GM12891 (cell line): Measurements from ENCODE around the gene DHX36.

Experiments used
- DNase-seq: peaks from one replicate; pipeline ENCODE4 v3.0.0; 2011; ENCODE audit warnings: low spot score; ENCODE audit not compliant: insufficient read length
- FAIRE-seq: peaks from 2 replicates; lab custom pipeline; 2011; peaks lifted over from hg19 to GRCh38; lab: Jason Lieb, UNC
- PAX5 ChIP-seq: IDR thresholded peaks from 2 replicates; pipeline ENCODE4 v1.6.1; 2011; ENCODE audit warnings: low read length, moderate library complexity, mild to moderate bottlenecking; ENCODE audit not compliant: insufficient read depth, severe bottlenecking
- POLR2A ChIP-seq: IDR thresholded peaks from 2 replicates; pipeline ENCODE4 v1.6.1; 2011; ENCODE audit warnings: low read depth, low read length, control low read depth
- POLR2AphosphoS5 ChIP-seq: IDR thresholded peaks from 2 replicates; pipeline ENCODE4 v1.6.1; 2011; ENCODE audit warnings: low read depth, low read length, control low read depth
- POU2F2 ChIP-seq: IDR thresholded peaks from 2 replicates; pipeline ENCODE4 v1.6.1; 2011; ENCODE audit warnings: low read depth, mild to moderate bottlenecking, control low read depth, low read length, moderate library complexity
- SPI1 ChIP-seq: IDR thresholded peaks from 2 replicates; pipeline ENCODE4 v1.6.1; 2011; ENCODE audit warnings: low read depth, low read length, control low read depth
- TAF1 ChIP-seq: IDR thresholded peaks from 2 replicates; pipeline ENCODE4 v1.6.1; 2011; ENCODE audit warnings: low read depth, low read length, control low read depth

Gene DHX36

GRCh38 chr3:154251610-154252009 lies 72.7 kb downstream of the DHX36 start:
- no peak for TF ChIP-seq SPI1
- no peak for TF ChIP-seq PAX5
- no peak for TF ChIP-seq POLR2A
- TF ChIP-seq POU2F2 = no peak
- TF ChIP-seq TAF1 = no peak
- TF ChIP-seq POLR2AphosphoS5 = no peak
- DNase-seq (no peak), FAIRE-seq (no peak)

DNA sequence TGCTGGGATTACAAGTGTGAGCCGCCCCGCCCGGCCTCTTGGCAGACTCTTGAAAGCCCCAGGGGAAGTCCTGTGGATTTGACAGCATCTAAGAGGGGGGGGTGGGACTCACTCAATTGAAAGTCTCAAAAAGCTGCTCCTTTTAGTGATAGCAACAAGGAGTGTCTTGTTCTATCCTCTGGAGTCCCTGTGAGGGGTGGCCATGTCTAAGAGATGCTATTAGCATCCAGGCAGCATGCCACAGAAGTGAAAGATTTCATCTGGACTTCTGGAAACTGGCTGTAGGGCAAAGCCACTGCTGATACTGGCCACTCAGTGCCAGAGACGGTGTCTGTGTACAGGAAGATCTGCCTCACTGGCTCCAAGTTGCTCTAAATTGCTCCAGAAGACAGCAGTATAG lies 74.0 kb downstream of the DHX36 start:
- FAIRE-seq (no peak), DNase-seq (no peak)
- TF ChIP-seq POLR2A (no peak), POLR2AphosphoS5 (no peak)

GRCh38 chr3:154247806-154248415 lies 76.4 kb downstream of the DHX36 start:
- FAIRE-seq (no peak), DNase-seq (no peak)
- TF ChIP-seq POU2F2 (no peak), POLR2A (no peak), POLR2AphosphoS5 (no peak), SPI1 (no peak), PAX5 (no peak), TAF1 (no peak)

- TF ChIP-seq POLR2AphosphoS5 (no peak), SPI1 (no peak), POU2F2 (no peak), TAF1 (no peak), POLR2A (no peak), PAX5 (no peak)
- DNase-seq (no peak), FAIRE-seq (no peak)
Measured at GRCh38 chr3:154244644-154245043, 79.6 kb downstream of the DHX36 start.

GRCh38 chr3:154243353-154243752 lies 80.9 kb downstream of the DHX36 start:
- DNase-seq (no peak), FAIRE-seq (no peak)
- TF ChIP-seq TAF1 = no peak
- TF ChIP-seq POLR2AphosphoS5 = no peak
- no peak for TF ChIP-seq PAX5
- no peak for TF ChIP-seq POLR2A
- no peak for TF ChIP-seq SPI1
- no peak for TF ChIP-seq POU2F2

DNA sequence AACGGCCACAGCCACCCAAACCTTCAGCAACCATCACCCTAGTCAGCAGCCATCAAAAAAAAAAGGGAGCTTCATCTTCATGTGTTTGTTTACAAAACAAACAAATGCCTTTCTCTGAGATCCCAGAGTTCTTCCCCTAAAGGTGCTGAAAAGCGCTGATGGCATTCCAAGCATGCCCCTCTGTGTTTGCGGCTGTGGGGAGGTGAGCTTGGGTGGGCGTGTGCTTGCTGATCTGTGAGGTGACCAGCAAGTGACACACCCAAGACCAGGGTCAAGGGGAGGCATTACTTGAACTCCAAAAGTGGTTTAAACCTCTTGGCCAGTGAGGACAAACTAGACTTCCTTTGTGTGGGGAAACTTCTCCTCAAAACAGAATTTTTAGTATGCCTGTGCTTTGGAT lies 81.5 kb downstream of the DHX36 start:
- no peak for DNase-seq
- FAIRE-seq = no peak
- TF ChIP-seq POU2F2 = no peak
- no peak for TF ChIP-seq POLR2A
- TF ChIP-seq PAX5 = no peak
- no peak for TF ChIP-seq TAF1
- no peak for TF ChIP-seq SPI1
- no peak for TF ChIP-seq POLR2AphosphoS5

GRCh38 chr3:154241496-154241895 lies 82.8 kb downstream of the DHX36 start:
- no peak for TF ChIP-seq TAF1
- TF ChIP-seq PAX5 = no peak
- TF ChIP-seq POLR2AphosphoS5 = no peak
- TF ChIP-seq POLR2A = no peak
- no peak for TF ChIP-seq SPI1
- no peak for TF ChIP-seq POU2F2
- DNase-seq = no peak

DNA sequence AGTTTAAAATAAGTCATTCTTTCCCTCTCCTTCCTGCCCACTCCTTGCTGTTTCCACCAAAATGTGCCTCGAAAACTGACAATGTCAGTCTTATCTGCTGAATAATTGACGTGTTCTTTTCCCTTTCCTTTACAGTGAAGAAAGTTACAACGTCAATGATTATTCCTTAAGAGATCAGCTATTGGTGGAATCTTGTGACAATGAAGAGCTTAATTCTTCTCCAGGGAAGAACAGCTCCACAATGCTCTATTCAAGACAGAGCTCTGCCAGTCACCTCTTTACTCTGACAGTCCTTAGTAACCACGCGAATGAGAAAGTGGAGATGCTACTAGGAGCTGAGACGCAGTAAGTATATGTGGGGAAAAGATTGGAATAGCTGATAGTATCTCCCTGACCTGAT lies 84.1 kb downstream of the DHX36 start:
- DNase-seq = no peak
- TF ChIP-seq POLR2AphosphoS5 = no peak
- no peak for TF ChIP-seq POLR2A
- TF ChIP-seq TAF1 = no peak
- TF ChIP-seq SPI1 = no peak
- TF ChIP-seq POU2F2 = no peak
- TF ChIP-seq PAX5 = no peak
- no peak for FAIRE-seq

More at GRCh38 chr3:154241496-154241895, 82.8 kb downstream of the DHX36 start:
- no peak for FAIRE-seq

- no peak for FAIRE-seq
- TF ChIP-seq POLR2AphosphoS5 (no peak), SPI1 (no peak), TAF1 (no peak), POU2F2 (no peak), POLR2A (no peak), PAX5 (no peak)
- no peak for DNase-seq
Measured at GRCh38 chr3:154236331-154236730, 88.0 kb downstream of the DHX36 start.

- no peak for FAIRE-seq
- no peak for DNase-seq
- TF ChIP-seq PAX5 (no peak), SPI1 (no peak), POLR2A (no peak), POLR2AphosphoS5 (no peak), POU2F2 (no peak), TAF1 (no peak)
Measured at GRCh38 chr3:154235330-154235729, 89.0 kb downstream of the DHX36 start.
